Suprapubic skin (tissue), 4 donors: ENCODE results near the gene ANKLE2.

ENCODE experiments used
- POLR2A ChIP-seq, 2 donors: fragments of 450-650 bp; IDR thresholded peaks; one replicate each; pipeline ENCODE4 v1.6.1; 2017; ENCODE audit warnings: antibody characterized with exemption in 2 of 2, mild to moderate bottlenecking in 2 of 2, moderate library complexity in 2 of 2
- POLR2AphosphoS5 ChIP-seq, 3 donors: sonication (generic); formaldehyde crosslinking; IDR thresholded peaks; one replicate each; pipeline ENCODE4 v1.6.1; 2017; ENCODE audit warnings: antibody characterized with exemption in 3 of 3

- TF ChIP-seq POLR2A (IDR thresholded peaks at IDR 0.05): no peak
- TF ChIP-seq POLR2AphosphoS5 (IDR thresholded peaks at IDR 0.05): no peak
Observed at GRCh38 chr12:132727091-132727794, 34.4 kb downstream of the ANKLE2 start.
